ENCODE data around the gene SLC35G2.
"Not testable (repeated sequence)": the region's sequence is repeated elsewhere in the genome, so short reads cannot be mapped to it uniquely, and the experiment has no call there.

SLC35G2 gene

GRCh38 chr3:136893848-136894443 is 75.0 kb downstream of the SLC35G2 start:
- peaks cover 8% of the 10 kb centered on the region for H3K4me1 ChIP-seq (ENCODE audit: insufficient read depth, low read length)
- no peaks in the 10 kb centered on the region for H3K27me3 ChIP-seq (ENCODE audit: control insufficient read depth in 1 of 2, insufficient read depth in 2 of 2, low read length in 2 of 2)
- no peak overlapping the region for H3K9ac ChIP-seq (ENCODE audit: low read length)
- no peak overlapping the region for H3K27ac ChIP-seq (ENCODE audit: low read depth, low read length)
- no peak overlapping the region for H3K4me3 ChIP-seq (ENCODE audit: low read depth in 1 of 2, low read length in 2 of 2)
- H3K36me3 ChIP-seq (ENCODE audit: insufficient read depth, low read length), result no peaks in the 10 kb centered on the region
- H3K9me3 ChIP-seq (ENCODE audit: low read length), result no peaks in the 10 kb centered on the region

- H3K27ac ChIP-seq (ENCODE audit: low read depth, low read length); H3K9ac ChIP-seq (ENCODE audit: low read length); H3K4me3 ChIP-seq (ENCODE audit: low read depth in 1 of 2, low read length in 2 of 2); H3K27me3 ChIP-seq (ENCODE audit: control insufficient read depth in 1 of 2, insufficient read depth in 2 of 2, low read length in 2 of 2); H3K9me3 ChIP-seq (ENCODE audit: low read length); H3K36me3 ChIP-seq (ENCODE audit: insufficient read depth, low read length): not testable (repeated sequence)
- H3K4me1 ChIP-seq (ENCODE audit: insufficient read depth, low read length), result peaks cover 21% of the 10 kb centered on the region
Measured at GRCh38 chr3:136897171-136897570, 78.2 kb downstream of the SLC35G2 start.

- Histone ChIP-seq H3K27me3 (ENCODE audit: control insufficient read depth in 1 of 2, insufficient read depth in 2 of 2, low read length in 2 of 2) (no peaks in the 10 kb centered on the region), H3K36me3 (ENCODE audit: insufficient read depth, low read length) (no peaks in the 10 kb centered on the region), H3K27ac (ENCODE audit: low read depth, low read length) (no peak overlapping the region), H3K9me3 (ENCODE audit: low read length) (no peaks in the 10 kb centered on the region), H3K9ac (ENCODE audit: low read length) (no peak overlapping the region), H3K4me3 (ENCODE audit: low read depth in 1 of 2, low read length in 2 of 2) (no peak overlapping the region), H3K4me1 (ENCODE audit: insufficient read depth, low read length) (peaks cover 21% of the 10 kb centered on the region)
Measured at GRCh38 chr3:136898549-136898948, 79.6 kb downstream of the SLC35G2 start.

- Histone ChIP-seq H3K36me3 (ENCODE audit: insufficient read depth, low read length) (no peaks in the 10 kb centered on the region), H3K27ac (ENCODE audit: low read depth, low read length) (peak overlapping the region; percentile 19), H3K9me3 (ENCODE audit: low read length) (no peaks in the 10 kb centered on the region), H3K4me3 (ENCODE audit: low read depth in 1 of 2, low read length in 2 of 2) (no peak overlapping the region), H3K4me1 (ENCODE audit: insufficient read depth, low read length) (peaks cover 21% of the 10 kb centered on the region), H3K9ac (ENCODE audit: low read length) (no peak overlapping the region), H3K27me3 (ENCODE audit: control insufficient read depth in 1 of 2, insufficient read depth in 2 of 2, low read length in 2 of 2) (no peaks in the 10 kb centered on the region)
Measured at GRCh38 chr3:136898954-136899353, 80.0 kb downstream of the SLC35G2 start.

GRCh38 chr3:136899622-136900158 is 80.8 kb downstream of the SLC35G2 start:
- H3K4me1 ChIP-seq (ENCODE audit: insufficient read depth, low read length), result peaks cover 21% of the 10 kb centered on the region

GRCh38 chr3:136900694-136901093 is 81.8 kb downstream of the SLC35G2 start:
- not testable (repeated sequence) for H3K9me3 ChIP-seq (ENCODE audit: low read length); H3K36me3 ChIP-seq (ENCODE audit: insufficient read depth, low read length); H3K4me3 ChIP-seq (ENCODE audit: low read depth in 1 of 2, low read length in 2 of 2); H3K27ac ChIP-seq (ENCODE audit: low read depth, low read length); H3K9ac ChIP-seq (ENCODE audit: low read length); H3K27me3 ChIP-seq (ENCODE audit: control insufficient read depth in 1 of 2, insufficient read depth in 2 of 2, low read length in 2 of 2)
- peaks cover 21% of the 10 kb centered on the region for H3K4me1 ChIP-seq (ENCODE audit: insufficient read depth, low read length)

More at GRCh38 chr3:136899622-136900158, 80.8 kb downstream of the SLC35G2 start:
- H3K27me3 ChIP-seq (ENCODE audit: control insufficient read depth in 1 of 2, insufficient read depth in 2 of 2, low read length in 2 of 2), result no peaks in the 10 kb centered on the region
- H3K27ac ChIP-seq (ENCODE audit: low read depth, low read length), result no peak overlapping the region
- H3K36me3 ChIP-seq (ENCODE audit: insufficient read depth, low read length), result no peaks in the 10 kb centered on the region
- H3K4me3 ChIP-seq (ENCODE audit: low read depth in 1 of 2, low read length in 2 of 2), result no peak overlapping the region
- peaks cover 7% of the 10 kb centered on the region for H3K9me3 ChIP-seq (ENCODE audit: low read length)
- H3K9ac ChIP-seq (ENCODE audit: low read length), result no peak overlapping the region

- peaks cover 21% of the 10 kb centered on the region for H3K4me1 ChIP-seq (ENCODE audit: insufficient read depth, low read length)
Measured at GRCh38 chr3:136901391-136901790, 82.5 kb downstream of the SLC35G2 start.

GRCh38 chr3:136902530-136902929 is 83.6 kb downstream of the SLC35G2 start:
- H3K9me3 ChIP-seq (ENCODE audit: low read length); H3K4me3 ChIP-seq (ENCODE audit: low read depth in 1 of 2, low read length in 2 of 2); H3K36me3 ChIP-seq (ENCODE audit: insufficient read depth, low read length); H3K27ac ChIP-seq (ENCODE audit: low read depth, low read length); H3K27me3 ChIP-seq (ENCODE audit: control insufficient read depth in 1 of 2, insufficient read depth in 2 of 2, low read length in 2 of 2); H3K9ac ChIP-seq (ENCODE audit: low read length): not testable (repeated sequence)
- peaks cover 31% of the 10 kb centered on the region for H3K4me1 ChIP-seq (ENCODE audit: insufficient read depth, low read length)

More at GRCh38 chr3:136901391-136901790, 82.5 kb downstream of the SLC35G2 start:
- no peak overlapping the region for H3K9ac ChIP-seq (ENCODE audit: low read length)
- H3K27ac ChIP-seq (ENCODE audit: low read depth, low read length), result no peak overlapping the region
- no peaks in the 10 kb centered on the region for H3K36me3 ChIP-seq (ENCODE audit: insufficient read depth, low read length)
- H3K9me3 ChIP-seq (ENCODE audit: low read length), result peaks cover 7% of the 10 kb centered on the region
- no peaks in the 10 kb centered on the region for H3K27me3 ChIP-seq (ENCODE audit: control insufficient read depth in 1 of 2, insufficient read depth in 2 of 2, low read length in 2 of 2)
- H3K4me3 ChIP-seq (ENCODE audit: low read depth in 1 of 2, low read length in 2 of 2), result no peak overlapping the region

GRCh38 chr3:136903899-136904298 is 85.0 kb downstream of the SLC35G2 start:
- Histone ChIP-seq H3K27ac (ENCODE audit: low read depth, low read length) (no peak overlapping the region), H3K27me3 (ENCODE audit: control insufficient read depth in 1 of 2, insufficient read depth in 2 of 2, low read length in 2 of 2) (no peaks in the 10 kb centered on the region), H3K4me3 (ENCODE audit: low read depth in 1 of 2, low read length in 2 of 2) (no peak overlapping the region), H3K9ac (ENCODE audit: low read length) (no peak overlapping the region), H3K4me1 (ENCODE audit: insufficient read depth, low read length) (peaks cover 24% of the 10 kb centered on the region), H3K9me3 (ENCODE audit: low read length) (peaks cover 7% of the 10 kb centered on the region), H3K36me3 (ENCODE audit: insufficient read depth, low read length) (no peaks in the 10 kb centered on the region)

- no peaks in the 10 kb centered on the region for H3K36me3 ChIP-seq (ENCODE audit: insufficient read depth, low read length)
- H3K9me3 ChIP-seq (ENCODE audit: low read length), result peaks cover 7% of the 10 kb centered on the region
- peaks cover 15% of the 10 kb centered on the region for H3K4me1 ChIP-seq (ENCODE audit: insufficient read depth, low read length)
- H3K9ac ChIP-seq (ENCODE audit: low read length), result no peak overlapping the region
- no peaks in the 10 kb centered on the region for H3K27me3 ChIP-seq (ENCODE audit: control insufficient read depth in 1 of 2, insufficient read depth in 2 of 2, low read length in 2 of 2)
- no peak overlapping the region for H3K4me3 ChIP-seq (ENCODE audit: low read depth in 1 of 2, low read length in 2 of 2)
- no peak overlapping the region for H3K27ac ChIP-seq (ENCODE audit: low read depth, low read length)
Measured at GRCh38 chr3:136904746-136905145, 85.8 kb downstream of the SLC35G2 start.

Data from muscle layer of colon (tissue), 2 donors.